ENCODE measurements around the gene C1orf232.

Gene C1orf232

DNA sequence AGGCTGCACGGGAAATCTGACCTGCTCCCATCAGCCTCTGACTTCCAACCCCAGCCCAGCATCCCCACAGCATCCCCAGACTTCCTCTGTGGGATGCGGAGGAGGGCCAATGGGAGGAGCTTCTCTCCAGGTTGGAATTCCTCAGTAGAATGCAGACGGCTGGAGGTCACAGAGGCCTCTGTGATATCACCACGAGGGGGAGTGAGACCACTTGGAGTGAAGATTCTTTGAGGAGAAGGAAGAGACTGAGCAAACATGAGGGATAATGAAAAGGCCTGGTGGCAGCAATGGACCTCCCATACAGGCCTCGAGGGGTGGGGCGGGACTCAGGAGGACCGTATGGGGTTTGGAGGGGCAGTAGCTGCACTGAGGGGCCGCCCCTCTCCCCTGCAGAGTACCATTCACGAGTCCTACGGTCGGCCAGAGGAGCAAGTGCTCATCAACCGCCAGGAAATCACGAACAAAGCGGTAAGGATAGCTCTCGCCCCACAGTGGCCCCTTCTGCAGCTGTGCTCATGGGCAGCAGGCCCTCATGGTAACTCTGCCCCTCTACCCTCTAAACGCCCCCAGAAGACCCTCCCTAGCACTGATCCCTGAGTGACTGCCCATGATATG is 21.7 kb upstream of the C1orf232 start, which contains the start of gene CATSPER4:
CATSPER4 (plus strand) TSS at position 230 of the 615 bp plus-strand sequence; CDS start at position 256, 26 bp downstream.
- H3K27me3 ChIP-seq, result no peaks in the 10 kb centered on the region
- DNase-seq, result peak; percentile 28

DNA sequence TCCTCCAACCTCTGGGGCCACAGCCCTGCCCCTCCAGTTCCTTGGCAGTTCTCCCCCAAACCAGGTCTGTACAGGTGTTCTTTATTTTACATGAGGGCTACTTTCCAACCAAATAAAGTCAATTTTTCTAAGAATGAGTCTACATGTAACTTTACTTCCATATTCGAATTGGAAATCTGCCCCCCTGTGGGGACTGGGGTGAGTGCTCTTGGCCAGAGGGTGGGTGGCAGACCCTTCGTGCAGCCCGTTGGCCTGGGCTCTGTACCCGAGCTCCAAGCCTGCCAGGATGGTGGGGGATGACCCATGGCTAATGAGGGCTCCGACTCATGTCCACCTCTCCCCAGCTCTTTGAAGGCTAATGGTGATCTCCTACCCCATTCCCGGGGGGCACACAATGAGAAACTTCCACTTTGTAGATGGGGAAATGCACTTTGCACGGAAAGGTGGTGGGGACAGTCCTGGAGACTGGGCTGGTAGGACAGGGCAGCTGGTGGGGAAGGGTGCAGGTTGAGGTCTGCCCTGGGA is 21.1 kb upstream of the C1orf232 start:
- Histone ChIP-seq H3K9me3 (no peaks in the 10 kb centered on the region), H3K4me1 (no peaks in the 10 kb centered on the region), H3K27me3 (no peaks in the 10 kb centered on the region), H3K4me3 (ENCODE audit: low read depth, low read length) (no peak overlapping the region), H3K36me3 (no peaks in the 10 kb centered on the region)
- DNase-seq, result no peak
- TF ChIP-seq, protein P1, sequence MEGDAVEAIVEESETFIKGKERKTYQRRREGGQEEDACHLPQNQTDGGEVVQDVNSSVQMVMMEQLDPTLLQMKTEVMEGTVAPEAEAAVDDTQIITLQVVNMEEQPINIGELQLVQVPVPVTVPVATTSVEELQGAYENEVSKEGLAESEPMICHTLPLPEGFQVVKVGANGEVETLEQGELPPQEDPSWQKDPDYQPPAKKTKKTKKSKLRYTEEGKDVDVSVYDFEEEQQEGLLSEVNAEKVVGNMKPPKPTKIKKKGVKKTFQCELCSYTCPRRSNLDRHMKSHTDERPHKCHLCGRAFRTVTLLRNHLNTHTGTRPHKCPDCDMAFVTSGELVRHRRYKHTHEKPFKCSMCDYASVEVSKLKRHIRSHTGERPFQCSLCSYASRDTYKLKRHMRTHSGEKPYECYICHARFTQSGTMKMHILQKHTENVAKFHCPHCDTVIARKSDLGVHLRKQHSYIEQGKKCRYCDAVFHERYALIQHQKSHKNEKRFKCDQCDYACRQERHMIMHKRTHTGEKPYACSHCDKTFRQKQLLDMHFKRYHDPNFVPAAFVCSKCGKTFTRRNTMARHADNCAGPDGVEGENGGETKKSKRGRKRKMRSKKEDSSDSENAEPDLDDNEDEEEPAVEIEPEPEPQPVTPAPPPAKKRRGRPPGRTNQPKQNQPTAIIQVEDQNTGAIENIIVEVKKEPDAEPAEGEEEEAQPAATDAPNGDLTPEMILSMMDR (IDR thresholded peaks at IDR 0.05; ENCODE audit: low read depth, low read length), result 0 out of 2 replicates have a peak, but pooled peaks have one; percentile 14

More for the DNA sequence above, 21.7 kb upstream of the C1orf232 start, which contains the start of gene CATSPER4:
- H3K9me3 ChIP-seq, result no peaks in the 10 kb centered on the region
- no peaks in the 10 kb centered on the region for H3K36me3 ChIP-seq
- TF ChIP-seq, protein P1 (IDR thresholded peaks at IDR 0.05; ENCODE audit: low read depth, low read length), result peak; percentile 44
- H3K4me1 ChIP-seq, result no peaks in the 10 kb centered on the region
- H3K4me3 ChIP-seq (ENCODE audit: low read depth, low read length), result no peak within 1 kb of the TSS

DNA sequence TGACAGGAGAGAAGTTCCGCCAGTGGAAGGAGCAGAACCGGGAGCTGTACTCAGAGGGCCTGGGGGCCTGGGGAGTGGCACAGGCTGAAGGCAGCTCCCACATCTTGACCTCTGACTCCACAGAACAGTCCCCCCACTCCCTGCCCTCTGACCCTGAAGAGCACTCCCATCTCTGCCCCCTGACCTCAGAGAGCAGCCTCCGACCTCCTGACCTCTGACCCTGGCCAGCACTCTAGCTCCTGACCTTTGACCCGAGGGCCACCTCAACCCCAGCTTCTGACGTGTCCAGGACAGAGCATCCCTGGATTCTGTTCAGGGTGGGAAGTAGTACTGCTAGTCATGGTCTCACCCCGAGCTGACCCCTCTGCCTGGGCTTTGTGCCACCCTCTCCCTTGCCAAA is 20.6 kb upstream of the C1orf232 start:
- Histone ChIP-seq H3K36me3 (no peaks in the 10 kb centered on the region), H3K4me1 (no peaks in the 10 kb centered on the region), H3K4me3 (ENCODE audit: low read depth, low read length) (no peak overlapping the region), H3K9me3 (no peaks in the 10 kb centered on the region), H3K27me3 (no peaks in the 10 kb centered on the region)
- TF ChIP-seq, protein P1 (IDR thresholded peaks at IDR 0.05; ENCODE audit: low read depth, low read length), result no peak
- DNase-seq, result no peak

DNA sequence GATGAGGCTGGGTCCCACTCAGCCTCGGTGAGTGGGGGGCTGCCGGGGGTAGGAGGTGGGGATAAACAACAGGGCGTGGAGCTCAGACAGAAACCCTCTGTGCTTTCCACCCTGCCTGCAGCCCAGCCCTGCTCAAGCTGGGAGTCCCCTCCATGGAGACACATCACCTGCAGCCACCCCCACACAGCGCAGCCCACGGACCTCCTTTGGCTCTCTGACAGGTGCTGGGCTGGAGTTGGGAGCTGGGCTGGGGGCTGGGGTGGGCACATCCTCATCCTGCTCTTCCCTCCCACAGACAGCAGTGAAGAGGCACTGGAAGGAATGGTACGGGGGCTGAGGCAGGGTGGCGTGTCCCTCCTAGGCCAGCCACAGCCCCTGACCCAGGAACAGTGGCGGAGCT is 19.7 kb upstream of the C1orf232 start:
- no peak for DNase-seq
- TF ChIP-seq, protein P1 (IDR thresholded peaks at IDR 0.05; ENCODE audit: low read depth, low read length), result no peak
- no peak overlapping the region for H3K4me3 ChIP-seq (ENCODE audit: low read depth, low read length)
- no peaks in the 10 kb centered on the region for H3K4me1 ChIP-seq
- no peaks in the 10 kb centered on the region for H3K9me3 ChIP-seq
- H3K27me3 ChIP-seq, result no peaks in the 10 kb centered on the region
- no peaks in the 10 kb centered on the region for H3K36me3 ChIP-seq

DNA sequence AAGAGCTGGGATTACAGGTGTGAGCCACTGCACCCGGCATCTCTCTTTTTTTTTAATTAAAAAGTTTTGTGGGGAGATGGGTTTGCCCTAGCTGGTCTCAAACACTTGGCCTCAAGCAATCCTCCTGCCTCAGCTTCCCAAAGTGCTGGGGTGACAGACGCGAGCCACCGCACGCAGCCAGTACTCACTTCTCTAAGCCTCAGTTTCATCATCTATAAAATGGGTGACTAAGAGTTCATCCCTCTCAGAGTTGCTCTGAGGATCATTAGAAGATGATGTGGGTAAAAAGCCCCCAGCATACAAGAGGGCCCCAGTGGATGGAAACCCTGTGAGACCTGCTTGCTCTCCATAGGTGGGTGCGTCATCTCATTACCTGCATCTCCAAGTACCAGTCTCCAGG is 19.1 kb upstream of the C1orf232 start:
- Histone ChIP-seq H3K9me3 (no peaks in the 10 kb centered on the region), H3K4me3 (ENCODE audit: low read depth, low read length) (no peak overlapping the region), H3K27me3 (no peaks in the 10 kb centered on the region), H3K36me3 (no peaks in the 10 kb centered on the region), H3K4me1 (no peaks in the 10 kb centered on the region)
- no peak for DNase-seq
- TF ChIP-seq, protein P1 (IDR thresholded peaks at IDR 0.05; ENCODE audit: low read depth, low read length), result no peak

DNA sequence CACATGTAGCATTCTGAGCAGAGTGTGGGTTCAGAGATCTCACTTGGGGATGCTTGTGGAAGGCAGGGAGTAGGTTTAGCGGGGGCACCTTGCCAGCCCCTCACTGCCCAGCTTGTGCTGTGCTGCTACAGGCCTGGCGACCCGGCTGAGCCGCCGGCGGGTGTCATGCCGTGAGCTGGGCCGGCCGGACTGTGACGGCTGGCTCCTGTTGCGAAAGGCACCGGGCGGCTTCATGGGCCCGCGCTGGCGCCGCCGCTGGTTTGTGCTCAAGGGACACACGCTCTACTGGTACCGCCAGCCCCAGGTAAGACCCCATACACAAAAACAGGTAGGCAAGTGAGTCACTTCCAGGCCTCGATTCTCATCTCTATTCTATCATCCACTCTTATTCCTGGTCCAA is 16.1 kb upstream of the C1orf232 start:
- TF ChIP-seq, protein P1 (IDR thresholded peaks at IDR 0.05; ENCODE audit: low read depth, low read length), result no peak
- Histone ChIP-seq H3K9me3 (no peaks in the 10 kb centered on the region), H3K36me3 (no peaks in the 10 kb centered on the region), H3K4me1 (no peaks in the 10 kb centered on the region), H3K27me3 (no peaks in the 10 kb centered on the region), H3K4me3 (ENCODE audit: low read depth, low read length) (no peak overlapping the region)
- DNase-seq, result no peak

All from BE2C (cell line).